ENCODE results near the gene TTC33.
"Not testable (repeated sequence)": the region's sequence is repeated elsewhere in the genome, so short reads cannot be mapped to it uniquely, and the experiment has no call there.

The TTC33 gene

GRCh38 chr5:40716000-40716399, 39.8 kb downstream of the TTC33 start:
- peak; percentile 15 for DNase-seq

GRCh38 chr5:40714001-40714400, 41.8 kb downstream of the TTC33 start:
- no peak for DNase-seq

GRCh38 chr5:40710575-40710974, 45.2 kb downstream of the TTC33 start:
- not testable (repeated sequence) for DNase-seq

- DNase-seq: not testable (repeated sequence)
Observed at GRCh38 chr5:40705484-40705883, 50.3 kb downstream of the TTC33 start.

- not testable (repeated sequence) for DNase-seq
Observed at GRCh38 chr5:40702027-40702426, 53.7 kb downstream of the TTC33 start.

- no peak for DNase-seq
Observed at GRCh38 chr5:40700116-40700782, 55.5 kb downstream of the TTC33 start.

GRCh38 chr5:40694433-40694832, 61.3 kb downstream of the TTC33 start:
- DNase-seq: no peak

GRCh38 chr5:40691894-40692293, 63.9 kb downstream of the TTC33 start:
- DNase-seq: no peak

- DNase-seq: no peak
Observed at GRCh38 chr5:40690267-40690666, 65.5 kb downstream of the TTC33 start.

GRCh38 chr5:40689438-40689837, 66.3 kb downstream of the TTC33 start:
- DNase-seq: peak; percentile 90

GRCh38 chr5:40688996-40689395, 66.8 kb downstream of the TTC33 start:
- DNase-seq: no peak

- peak; percentile 90 for DNase-seq
Observed at GRCh38 chr5:40688127-40688761, 67.5 kb downstream of the TTC33 start.

- peak; percentile 64 for DNase-seq
Observed at GRCh38 chr5:40687321-40687720, 68.4 kb downstream of the TTC33 start.

GRCh38 chr5:40685976-40686486, 69.7 kb downstream of the TTC33 start:
- no peak for DNase-seq

- peak; percentile 60 for DNase-seq
Observed at GRCh38 chr5:40685193-40685592, 70.6 kb downstream of the TTC33 start.

- no peak for DNase-seq
Observed at GRCh38 chr5:40683305-40683704, 72.5 kb downstream of the TTC33 start.

- peak; percentile 56 for DNase-seq
Observed at GRCh38 chr5:40682154-40683017, 73.4 kb downstream of the TTC33 start.

- peak; percentile 64 for DNase-seq
Observed at GRCh38 chr5:40681363-40682153, 74.2 kb downstream of the TTC33 start.

GRCh38 chr5:40680741-40681362, 74.9 kb downstream of the TTC33 start:
- peak; percentile 70 for DNase-seq

GRCh38 chr5:40679913-40680681, 75.7 kb downstream of the TTC33 start, which contains the start of gene PTGER4:
TSS of gene PTGER4 (plus strand) at chr5:40679915. CDS start at chr5:40680994, 1,079 bp downstream.
- DNase-seq: peak; percentile 61

All from activated CD4-positive, alpha-beta T cell treated with anti-CD3 and anti-CD28 coated beads, Interleukin-10, Interleukin-2, amounts not matched to agents 100 ng/mL and 50 ng/mL, durations not matched to agents 16 hours and 8 hours (primary cell).